GM23338 (cell line): ENCODE data around the gene MAP3K13.

Experiments
- CREB1 ChIP-seq: fragments of 250-450 bp; sonication (Bioruptor Pico); IDR thresholded peaks from 2 replicates; pipeline ENCODE4 v1.5.0; 2020; ENCODE audit warnings: low read depth, mild to moderate bottlenecking, moderate library complexity
- CTCF ChIP-seq, 2 experiments: fragments of 200-600 bp in 1 of 2; sonication (generic) in 1 of 2; conservative IDR thresholded peaks; 2 replicates each; pipeline versions ENCODE4 v1.5.1 to v1.6.1; 2016 to 2017; ENCODE audit warnings: antibody characterized with exemption in 2 of 2, low read depth in 2 of 2, mild to moderate bottlenecking in 2 of 2, moderate library complexity in 1 of 2
- EZH2 ChIP-seq: fragments of 200-600 bp; sonication (generic); IDR thresholded peaks from one replicate; pipeline ENCODE4 v1.8.0; 2017; ENCODE audit warnings: antibody characterized with exemption, mild to moderate bottlenecking, low read depth; ENCODE audit not compliant: unreplicated experiment
- EZH2phosphoT487 ChIP-seq: fragments of 200-600 bp; sonication (generic); IDR thresholded peaks from one replicate; pipeline ENCODE4 v1.8.1; 2018; ENCODE audit warnings: antibody characterized with exemption; ENCODE audit not compliant: unreplicated experiment
- JUNB ChIP-seq: IDR thresholded peaks from one replicate; pipeline ENCODE4 v1.6.1; 2016; ENCODE audit warnings: antibody characterized with exemption; ENCODE audit not compliant: unreplicated experiment
- NANOG ChIP-seq: IDR thresholded peaks from 2 replicates; pipeline ENCODE4 v1.6.1; 2016; ENCODE audit warnings: antibody characterized with exemption, borderline replicate concordance
- POLR2AphosphoS5 ChIP-seq: IDR thresholded peaks from 2 replicates; pipeline ENCODE4 v1.6.1; 2016; ENCODE audit warnings: antibody characterized with exemption, low read depth
- REST ChIP-seq: IDR thresholded peaks from one replicate; pipeline ENCODE4 v1.6.1; 2018; ENCODE audit warnings: antibody characterized with exemption; ENCODE audit not compliant: unreplicated experiment
- ZNF114 ChIP-seq: fragments of 250-450 bp; sonication (Bioruptor Pico); IDR thresholded peaks from 2 replicates; pipeline ENCODE4 v1.5.0; 2020; ENCODE audit warnings: mild to moderate bottlenecking, moderate library complexity

GRCh38 chr3:185420762-185421161, 57.8 kb downstream of the MAP3K13 start:
- TF ChIP-seq REST (no peak), CTCF (conservative IDR thresholded peaks at IDR 0.05; ENCODE audit: low read depth in 2 of 2) (no peak), EZH2phosphoT487 (no peak), POLR2AphosphoS5 (no peak), EZH2 (no peak), CREB1 (no peak), ZNF114 (CRISPR knock-in tag) (no peak), NANOG (no peak), JUNB (no peak)
